ENCODE measurements around the gene MEIS3. TPM values are rescaled to one million over a fixed set of nuclear protein-coding genes. Genes with fewer than 3 reads are reported as not detected.

Gene MEIS3
- total and polyA plus RNA-seq, 10 of the 15 experiments (the other 5 are each of a cell fraction or from before 2014, with no cell fraction given): 0.05 to 0.23 TPM; not detected in 8

GRCh38 chr19:47363758-47364531 is 55.4 kb downstream of the MEIS3 start:
- RAD21 ChIA-PET (ENCODE audit: unreplicated experiment): no interaction called here
- no peak overlapping the region for H3K4me3 ChIP-seq
- H3K4me2 ChIP-seq (ENCODE audit: control insufficient read depth, insufficient read depth): no peak overlapping the region
- BruUV-seq (replicated peaks): TSS peak; percentile 52
- no peak overlapping the region for H3K27ac ChIP-seq (ENCODE audit: control insufficient read depth, insufficient read depth)
- no peak for TF ChIP-seq KAT2A (conservative IDR thresholded peaks at IDR 0.05; ENCODE audit: control insufficient read depth, low read depth, low read length)
- no peak for TF ChIP-seq PRDM15 (CRISPR knock-in tag; IDR thresholded peaks at IDR 0.05)
- TF ChIP-seq NFYB (IDR thresholded peaks at IDR 0.05; ENCODE audit: insufficient read depth, low read depth, low read length): no peak
- TF ChIP-seq SMARCA5 (IDR thresholded peaks at IDR 0.05): no peak
- TF ChIP-seq JUND (IDR thresholded peaks at IDR 0.05; ENCODE audit: low read depth, low read length): no peak
- TF ChIP-seq RBBP5 (conservative IDR thresholded peaks at IDR 0.05): no peak
- no peak for TF ChIP-seq NFYA (IDR thresholded peaks at IDR 0.05; ENCODE audit: borderline replicate concordance, low read depth, low read length)
- ATAC-seq (no peak), DNase-seq (ENCODE audit: low read depth, low spot score) (no peak), FAIRE-seq (no peak)
- CTCF ChIA-PET: no interaction called here
- 95% methylated on average over 10 of the region's 13 CpGs for WGBS (ENCODE audit: insufficient coverage, insufficient replicate concordance, low lambda C conversion rate, missing lambda C conversion rate)
- H3K9ac ChIP-seq (ENCODE audit: control insufficient read depth, insufficient read depth, low read length): no peak overlapping the region
- H3K79me2 ChIP-seq (ENCODE audit: control insufficient read depth, insufficient read depth, low read length): no peaks in the 10 kb centered on the region
- no peaks in the 10 kb centered on the region for H3K9me3 ChIP-seq (replicated peaks; ENCODE audit: control insufficient read depth, insufficient read depth, low read length)
- H3K27me3 ChIP-seq (replicated peaks in 1 of 2; ENCODE audit: control insufficient read depth in 2 of 2, insufficient read depth in 2 of 2, low read length in 1 of 2): no peaks in the 10 kb centered on the region
- SMC1A ChIA-PET (ENCODE audit: uncharacterized antibody, unreplicated experiment): no interaction called here
- in situ Hi-C loops (cut with MboI): no loop called here
- H2AFZ ChIP-seq (ENCODE audit: control insufficient read depth, low read depth, low read length): no peak overlapping the region
- POLR2A ChIA-PET: no interaction called here
- H4K20me1 ChIP-seq (ENCODE audit: control insufficient read depth, insufficient read depth): no peaks in the 10 kb centered on the region
- peaks cover 6 to 23% of the 10 kb centered on the region in 2 experiments for H3K36me3 ChIP-seq (ENCODE audit: control insufficient read depth in 2 of 2, insufficient read depth in 2 of 2, low read length in 1 of 2)
- H3K4me1 ChIP-seq (ENCODE audit: control insufficient read depth, insufficient read depth, low read length): no peaks in the 10 kb centered on the region
- intact Hi-C loops (cut with micrococcal nuclease; ENCODE audit: unreplicated experiment): no loop called here
